Measurements from ENCODE around the gene TJP1. TPM values are rescaled to one million over a fixed set of nuclear protein-coding genes. Genes with fewer than 3 reads are reported as not detected.

The TJP1 gene
- 24.9 TPM for total RNA-seq

- peak; percentile 88 for DNase-seq (ENCODE audit: low spot score)
- ATAC-seq, result peak; percentile 91
These were observed at the start of gene TJP1 for GRCh38 chr15:29822100-29822683. TSS of gene TJP1 (minus strand) at chr15:29822468. CDS start at chr15:29822028, 440 bp downstream.

- DNase-seq (ENCODE audit: low spot score) (no peak), ATAC-seq (no peak)
These were observed 49.1 kb upstream of the TJP1 start for GRCh38 chr15:29871401-29871800.

- no peak for DNase-seq (ENCODE audit: low spot score)
These were observed 48.4 kb upstream of the TJP1 start for GRCh38 chr15:29870495-29871151.

GRCh38 chr15:29867241-29868000 is 45.2 kb upstream of the TJP1 start:
- no peak for ATAC-seq
- no peak for DNase-seq (ENCODE audit: low spot score)

More at GRCh38 chr15:29870495-29871151, 48.4 kb upstream of the TJP1 start:
- ATAC-seq, result peak; percentile 44

GRCh38 chr15:29866337-29866736 is 44.1 kb upstream of the TJP1 start:
- ATAC-seq (no peak), DNase-seq (ENCODE audit: low spot score) (no peak)

- DNase-seq (ENCODE audit: low spot score), result no peak
- ATAC-seq, result no peak
These were observed 42.2 kb upstream of the TJP1 start for GRCh38 chr15:29864501-29864900.

GRCh38 chr15:29863438-29863837 is 41.2 kb upstream of the TJP1 start:
- ATAC-seq (no peak), DNase-seq (ENCODE audit: low spot score) (no peak)

GRCh38 chr15:29862271-29862670 is 40.0 kb upstream of the TJP1 start:
- ATAC-seq (no peak), DNase-seq (ENCODE audit: low spot score) (no peak)

GRCh38 chr15:29860872-29861271 is 38.6 kb upstream of the TJP1 start:
- DNase-seq (ENCODE audit: low spot score) (no peak), ATAC-seq (no peak)

GRCh38 chr15:29859973-29860715 is 37.9 kb upstream of the TJP1 start:
- no peak for ATAC-seq
- DNase-seq (ENCODE audit: low spot score), result no peak

GRCh38 chr15:29859293-29859692 is 37.0 kb upstream of the TJP1 start:
- peak; percentile 55 for ATAC-seq

GRCh38 chr15:29857221-29857789 is 35.0 kb upstream of the TJP1 start:
- ATAC-seq (no peak), DNase-seq (ENCODE audit: low spot score) (no peak)

More at GRCh38 chr15:29859293-29859692, 37.0 kb upstream of the TJP1 start:
- no peak for DNase-seq (ENCODE audit: low spot score)

GRCh38 chr15:29854413-29854812 is 32.1 kb upstream of the TJP1 start:
- DNase-seq (ENCODE audit: low spot score) (no peak), ATAC-seq (no peak)

- ATAC-seq, result no peak
- DNase-seq (ENCODE audit: low spot score), result no peak
These were observed 31.1 kb upstream of the TJP1 start for GRCh38 chr15:29853211-29853987.

GRCh38 chr15:29852201-29852600 is 29.9 kb upstream of the TJP1 start:
- DNase-seq (ENCODE audit: low spot score), result no peak
- ATAC-seq, result no peak

- ATAC-seq, result no peak
These were observed 27.4 kb upstream of the TJP1 start for GRCh38 chr15:29849716-29850115.

GRCh38 chr15:29849218-29849617 is 26.9 kb upstream of the TJP1 start:
- DNase-seq (ENCODE audit: low spot score), result no peak
- ATAC-seq, result no peak

More at GRCh38 chr15:29849716-29850115, 27.4 kb upstream of the TJP1 start:
- DNase-seq (ENCODE audit: low spot score), result no peak

GRCh38 chr15:29844290-29844903 is 22.1 kb upstream of the TJP1 start:
- ATAC-seq (no peak), DNase-seq (ENCODE audit: low spot score) (no peak)

GRCh38 chr15:29842290-29842689 is 20.0 kb upstream of the TJP1 start:
- ATAC-seq (no peak), DNase-seq (ENCODE audit: low spot score) (no peak)

- ATAC-seq (no peak), DNase-seq (ENCODE audit: low spot score) (no peak)
These were observed 18.7 kb upstream of the TJP1 start for GRCh38 chr15:29840926-29841325.

Data from left lobe of liver (tissue), 2 donors.